Heart left ventricle (tissue), 13 donors: Measurements from ENCODE around the gene TRIM9.

Experiments
- CTCF ChIP-seq, 12 donors: fragments of 200-600 bp; sonication (generic) in 4 of 12; IDR thresholded peaks; one replicate each; pipeline versions ENCODE4 v1.5.0 to v1.8.0; 2018 to 2022; ENCODE audit warnings: antibody characterized with exemption in 12 of 12, mild to moderate bottlenecking in 5 of 12
- POLR2A ChIP-seq, 2 donors: fragments of 450-650 bp; IDR thresholded peaks; one replicate each; pipeline ENCODE4 v1.6.1; 2017; ENCODE audit warnings: antibody characterized with exemption in 2 of 2, mild to moderate bottlenecking in 2 of 2, moderate library complexity in 2 of 2
- donor health status: ischemic (EF 13 %, LVEDD 7.1; RV severe dilation, severe dysfunction).
- donor health status: DM: no; HTN: yes; CAD: no.
- donor health status: DM: no; HTN: no; CAD: no.
- donor health status: ischemic (EF 25% LVEDD 6.9; RV normal size, moderate dysfunction).
- donor health status: ischemic (EF 25% LVEDD 5.7; RV mildly dilated, moderate dysfunction).
- donor health status: ischemic (EF 35%, LVEDD 5.7; RV mildly dilated, moderate dysfunction).
- donor health status: nonischemic (EF 11% LVEDD 7.7; RV severe dilation, severe dysfunction).
- donor health status: DM: yes; HTN: yes; CAD: no.
- donor health status: PGD.
- donor health status: ischemic (EF 29% LVEDD 5.4; RV normal size, mild dysfunction).
- donor health status: nonischemic (EF 23%, LVEDD 6.1; RV moderate dilation, normal function).

GRCh38 chr14:51020024-51020710 lies 74.7 kb downstream of the TRIM9 start:
- no peak for TF ChIP-seq CTCF (IDR thresholded peaks at IDR 0.05)
- TF ChIP-seq POLR2A (IDR thresholded peaks at IDR 0.05), result no peak
